Loucy (cell line): Measurements from ENCODE around the gene ATG10.
"Not testable (repeated sequence)": the region's sequence is repeated elsewhere in the genome, so short reads cannot be mapped to it uniquely, and the experiment has no call there.

Source experiments
- H2AFZ ChIP-seq: fragments of 200-600 bp; sonication (generic); 2 replicates; pipeline ENCODE4 v1.6.0; 2016; ENCODE audit warnings: antibody characterized with exemption, mild to moderate bottlenecking, low read length, moderate library complexity
- H3F3A ChIP-seq: fragments of 200-600 bp; 2 replicates; pipeline ENCODE4 v1.6.0; 2016; ENCODE audit warnings: antibody characterized with exemption, low read depth, mild to moderate bottlenecking
- H3K27me3 ChIP-seq: fragments of 200-600 bp; sonication (generic); 2 replicates; pipeline ENCODE4 v1.6.1; 2014; ENCODE audit warnings: low read length, mild to moderate bottlenecking; ENCODE audit not compliant: insufficient read depth, poor library complexity, severe bottlenecking
- H3K36me3 ChIP-seq: fragments of 200-600 bp; sonication (generic); 2 replicates; pipeline ENCODE4 v1.6.1; 2016; ENCODE audit warnings: low read length; ENCODE audit not compliant: insufficient read depth
- H3K4me1 ChIP-seq: fragments of 200-600 bp; sonication (generic); 2 replicates; pipeline ENCODE4 v1.5.1; 2014; ENCODE audit warnings: low read length, mild to moderate bottlenecking; ENCODE audit not compliant: insufficient read depth, poor library complexity, severe bottlenecking
- H3K4me2 ChIP-seq: fragments of 200-600 bp; sonication (generic); 2 replicates; pipeline ENCODE4 v1.6.0; 2014; ENCODE audit warnings: antibody characterized with exemption, low read length, low read depth, mild to moderate bottlenecking; ENCODE audit not compliant: poor library complexity, severe bottlenecking
- H3K4me3 ChIP-seq: fragments of 200-600 bp; sonication (generic); 2 replicates; pipeline ENCODE4 v1.5.1; 2014; ENCODE audit warnings: low read length, mild to moderate bottlenecking, mixed read lengths; ENCODE audit not compliant: poor library complexity, severe bottlenecking
- H3K79me2 ChIP-seq: fragments of 200-600 bp; sonication (generic); 2 replicates; pipeline ENCODE4 v1.6.1; 2014; ENCODE audit warnings: low read length; ENCODE audit not compliant: insufficient read depth
- H3K9ac ChIP-seq: fragments of 200-600 bp; sonication (generic); 2 replicates; pipeline ENCODE4 v1.6.0; 2014; ENCODE audit warnings: mild to moderate bottlenecking, low read depth, low read length, moderate library complexity; ENCODE audit not compliant: poor library complexity, severe bottlenecking
- H3K9me2 ChIP-seq: fragments of 200-600 bp; sonication (generic); replicated peaks from 2 replicates; pipeline ENCODE4 v1.6.1; 2016; ENCODE audit warnings: low read depth, low read length, mixed read lengths
- H3K9me3 ChIP-seq: fragments of 200-600 bp; sonication (generic); 2 replicates; pipeline ENCODE4 v1.6.1; 2014; ENCODE audit warnings: mild to moderate bottlenecking, antibody characterized with exemption, low read length, low read depth; ENCODE audit not compliant: insufficient read depth
- H4K20me1 ChIP-seq: fragments of 200-600 bp; sonication (generic); 2 replicates; pipeline ENCODE4 v1.6.0; 2014; ENCODE audit warnings: antibody characterized with exemption, low read length, mild to moderate bottlenecking; ENCODE audit not compliant: insufficient read depth, poor library complexity, severe bottlenecking
- EZH2phosphoT487 ChIP-seq: fragments of 200-600 bp; IDR thresholded peaks from 2 replicates; pipeline ENCODE4 v1.6.1; 2018; ENCODE audit warnings: antibody characterized with exemption, mild to moderate bottlenecking, moderate library complexity, borderline replicate concordance
- TF ChIP-seq, protein P1 (sequence below): fragments of 200-600 bp; sonication (generic); conservative IDR thresholded peaks from 2 replicates; pipeline ENCODE4 v1.5.1; 2014; ENCODE audit warnings: mild to moderate bottlenecking, antibody characterized with exemption, low read length

The ATG10 gene

DNA sequence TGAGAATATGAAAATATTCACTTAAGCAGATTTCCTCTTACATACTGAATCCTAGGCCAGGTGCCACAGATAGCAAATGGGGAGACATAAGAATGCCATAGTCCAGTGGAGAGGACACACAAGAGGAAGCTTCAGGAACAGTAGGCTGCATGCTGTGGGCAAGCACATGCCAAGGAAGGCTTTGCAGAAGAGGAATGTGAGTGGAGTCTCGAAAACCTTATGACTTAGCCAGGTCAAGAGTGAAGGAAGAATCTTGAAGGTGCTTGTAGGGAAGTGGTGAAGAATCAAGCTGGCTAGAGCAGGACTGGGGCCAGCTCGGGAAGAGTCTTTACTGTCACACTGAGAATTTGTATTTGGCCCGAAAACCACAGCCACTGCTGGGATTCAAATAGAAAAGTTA is 285.9 kb downstream of the ATG10 start:
- no peak overlapping the region for H3K9ac ChIP-seq
- no peaks in the 10 kb centered on the region for H3K9me2 ChIP-seq
- H2AFZ ChIP-seq, result no peak overlapping the region
- H3K4me3 ChIP-seq, result no peak overlapping the region
- no peaks in the 10 kb centered on the region for H3K79me2 ChIP-seq
- no peaks in the 10 kb centered on the region for H3F3A ChIP-seq
- no peaks in the 10 kb centered on the region; the same call in 1 of the 2 replicates for H3K36me3 ChIP-seq
- TF ChIP-seq EZH2phosphoT487, result no peak
- TF ChIP-seq, protein P1, sequence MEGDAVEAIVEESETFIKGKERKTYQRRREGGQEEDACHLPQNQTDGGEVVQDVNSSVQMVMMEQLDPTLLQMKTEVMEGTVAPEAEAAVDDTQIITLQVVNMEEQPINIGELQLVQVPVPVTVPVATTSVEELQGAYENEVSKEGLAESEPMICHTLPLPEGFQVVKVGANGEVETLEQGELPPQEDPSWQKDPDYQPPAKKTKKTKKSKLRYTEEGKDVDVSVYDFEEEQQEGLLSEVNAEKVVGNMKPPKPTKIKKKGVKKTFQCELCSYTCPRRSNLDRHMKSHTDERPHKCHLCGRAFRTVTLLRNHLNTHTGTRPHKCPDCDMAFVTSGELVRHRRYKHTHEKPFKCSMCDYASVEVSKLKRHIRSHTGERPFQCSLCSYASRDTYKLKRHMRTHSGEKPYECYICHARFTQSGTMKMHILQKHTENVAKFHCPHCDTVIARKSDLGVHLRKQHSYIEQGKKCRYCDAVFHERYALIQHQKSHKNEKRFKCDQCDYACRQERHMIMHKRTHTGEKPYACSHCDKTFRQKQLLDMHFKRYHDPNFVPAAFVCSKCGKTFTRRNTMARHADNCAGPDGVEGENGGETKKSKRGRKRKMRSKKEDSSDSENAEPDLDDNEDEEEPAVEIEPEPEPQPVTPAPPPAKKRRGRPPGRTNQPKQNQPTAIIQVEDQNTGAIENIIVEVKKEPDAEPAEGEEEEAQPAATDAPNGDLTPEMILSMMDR, result no peak
- H4K20me1 ChIP-seq, result no peaks in the 10 kb centered on the region
- no peak overlapping the region for H3K4me2 ChIP-seq
- H3K27me3 ChIP-seq, result no peaks in the 10 kb centered on the region
- no peaks in the 10 kb centered on the region for H3K4me1 ChIP-seq
- H3K9me3 ChIP-seq, result no peaks in the 10 kb centered on the region

DNA sequence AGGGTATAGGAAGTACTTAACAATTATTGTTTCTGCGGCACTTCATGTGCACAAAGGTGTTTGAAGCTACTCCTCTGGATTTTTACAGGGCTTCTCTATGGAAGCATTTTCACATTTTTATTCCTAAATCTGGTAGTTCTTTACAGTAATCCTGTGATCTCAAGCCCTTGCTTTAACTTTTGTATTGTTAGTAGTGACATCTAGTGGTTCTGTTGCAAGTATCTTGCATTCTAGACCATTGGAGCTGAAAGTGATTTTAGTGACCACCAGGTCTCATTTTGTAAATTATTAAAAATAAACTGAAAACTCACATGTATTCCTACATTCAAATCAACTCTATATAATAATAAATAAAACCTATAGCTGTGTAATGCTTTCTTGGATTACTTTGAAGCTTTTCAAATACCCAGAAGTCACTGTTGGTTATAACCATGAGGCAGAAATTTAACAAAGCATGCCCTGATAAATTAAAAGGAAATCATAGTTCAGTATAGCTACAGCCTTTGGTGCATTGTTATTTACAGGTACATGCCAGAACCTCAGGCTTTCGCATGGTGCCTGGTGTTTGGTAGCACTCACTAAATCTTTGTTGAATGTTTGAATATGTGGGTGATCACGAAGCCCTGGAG is 287.5 kb downstream of the ATG10 start:
- Histone ChIP-seq H3K9me2 (no peaks in the 10 kb centered on the region), H3F3A (no peaks in the 10 kb centered on the region), H3K9ac (no peak overlapping the region), H3K4me2 (no peak overlapping the region), H3K27me3 (no peaks in the 10 kb centered on the region), H2AFZ (no peak overlapping the region), H4K20me1 (no peaks in the 10 kb centered on the region), H3K4me3 (no peak overlapping the region), H3K36me3 (no peaks in the 10 kb centered on the region), H3K9me3 (no peaks in the 10 kb centered on the region), H3K4me1 (no peaks in the 10 kb centered on the region), H3K79me2 (no peaks in the 10 kb centered on the region)
- TF ChIP-seq, protein P1, result peak; percentile 70
- no peak for TF ChIP-seq EZH2phosphoT487

DNA sequence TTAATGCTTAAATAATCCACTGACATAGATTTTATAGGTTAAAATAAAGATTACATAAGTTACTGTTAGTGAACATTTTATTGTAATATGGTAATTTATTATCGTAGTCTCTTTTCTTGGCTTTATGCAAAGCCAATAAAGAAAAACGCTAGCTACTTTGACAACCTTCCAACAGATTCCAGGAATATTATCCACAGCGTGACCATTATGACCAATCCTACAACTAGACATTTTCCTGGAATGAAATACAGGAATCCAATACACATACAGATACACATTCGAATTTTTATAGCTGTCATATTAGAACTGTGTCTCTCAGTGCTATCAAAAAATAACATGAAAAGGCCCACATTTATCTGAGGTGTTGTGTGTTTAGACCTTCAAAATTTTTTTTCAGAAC is 293.2 kb downstream of the ATG10 start:
- no peak overlapping the region for H3K9ac ChIP-seq
- no peak overlapping the region for H2AFZ ChIP-seq
- no peaks in the 10 kb centered on the region for H3K79me2 ChIP-seq
- H3K9me3 ChIP-seq, result peaks cover 2% of the 10 kb centered on the region; the same call in 1 of the 2 replicates
- no peak overlapping the region for H3K4me3 ChIP-seq
- no peaks in the 10 kb centered on the region for H3K4me1 ChIP-seq
- no peak for TF ChIP-seq EZH2phosphoT487
- TF ChIP-seq, protein P1, result no peak
- H3K27me3 ChIP-seq, result no peaks in the 10 kb centered on the region
- H4K20me1 ChIP-seq, result no peaks in the 10 kb centered on the region
- no peaks in the 10 kb centered on the region for H3K9me2 ChIP-seq
- H3K4me2 ChIP-seq, result no peak overlapping the region
- no peaks in the 10 kb centered on the region for H3F3A ChIP-seq
- H3K36me3 ChIP-seq, result no peaks in the 10 kb centered on the region

DNA sequence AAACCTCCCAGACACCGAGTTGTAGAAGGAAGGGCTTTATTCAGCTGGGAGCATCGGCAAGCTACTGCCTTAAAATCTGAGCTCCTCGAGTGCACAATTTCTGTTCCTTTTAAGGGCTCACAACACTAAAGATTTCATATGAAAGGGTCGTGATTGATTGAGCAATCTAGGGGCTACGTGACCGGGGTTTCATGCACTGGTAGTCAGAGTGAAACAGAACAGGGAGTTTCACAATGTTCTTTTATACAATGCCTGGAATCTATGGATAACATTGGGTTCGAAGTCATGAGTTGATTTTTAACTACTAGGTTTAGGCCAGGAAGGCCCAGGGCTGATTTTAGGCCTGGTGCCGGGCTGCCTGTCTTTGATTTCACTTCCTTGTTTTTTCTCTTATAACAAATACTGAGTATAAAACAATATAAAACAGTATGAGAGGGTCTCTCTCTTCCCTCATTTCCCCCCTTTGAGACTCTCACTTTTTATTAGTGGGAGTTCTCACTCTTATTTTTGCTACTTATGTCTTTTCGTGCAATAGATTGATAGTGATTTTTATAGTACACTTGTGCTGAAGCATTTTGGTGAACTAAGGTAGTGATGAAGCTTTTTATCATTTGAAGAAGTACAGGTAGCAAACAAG is 295.6 kb downstream of the ATG10 start:
- not testable (repeated sequence) for H3K9me2 ChIP-seq, H3F3A ChIP-seq, H3K27me3 ChIP-seq

DNA sequence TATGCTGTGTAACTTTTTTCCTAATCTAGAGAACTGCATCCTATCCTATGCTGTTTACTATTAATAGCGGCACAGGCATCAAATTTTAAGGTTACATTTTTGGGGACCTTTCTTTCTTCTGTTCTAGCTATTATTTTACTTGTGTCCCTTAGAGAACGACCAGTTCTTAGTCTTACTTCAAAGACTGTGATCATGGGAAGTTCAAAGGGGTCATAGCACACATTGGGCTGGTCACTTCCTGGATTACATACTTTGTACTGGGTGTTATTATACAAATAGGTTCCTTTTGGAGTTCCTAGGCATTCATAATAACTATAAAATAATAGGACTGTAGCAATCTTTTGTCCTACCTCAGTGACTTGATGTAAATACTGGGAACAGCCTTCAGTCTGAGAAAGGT is 297.5 kb downstream of the ATG10 start:
- not testable (repeated sequence) for H3K9ac ChIP-seq, H3K27me3 ChIP-seq, H2AFZ ChIP-seq, H3K36me3 ChIP-seq, H3K4me1 ChIP-seq, H3K4me2 ChIP-seq, H3K4me3 ChIP-seq, H3K9me2 ChIP-seq, H3K79me2 ChIP-seq, H3K9me3 ChIP-seq, H3F3A ChIP-seq, H4K20me1 ChIP-seq

More for the DNA sequence above, 295.6 kb downstream of the ATG10 start:
- H3K9ac ChIP-seq, H3K4me2 ChIP-seq, H2AFZ ChIP-seq, H3K9me3 ChIP-seq, H3K4me3 ChIP-seq, H3K4me1 ChIP-seq, H3K79me2 ChIP-seq, H4K20me1 ChIP-seq, H3K36me3 ChIP-seq: not testable (repeated sequence)
